Measurements from ENCODE around the gene TAGLN3. TPM values are rescaled to one million over a fixed set of nuclear protein-coding genes. Genes with fewer than 3 reads are reported as not detected.

Gene TAGLN3
- total RNA-seq, 1 donor from 2014 or later, result 151 TPM

- DNase-seq, result peak; percentile 90
Observed at GRCh38 chr3:111978583-111979433, 19.9 kb upstream of the TAGLN3 start, which contains the start of gene ABHD10. Gene ABHD10, plus strand, starts transcription at chr3:111979026. Its CDS starts 36 bp downstream, at chr3:111979062.

GRCh38 chr3:111979434-111980038, 19.2 kb upstream of the TAGLN3 start:
- no peak for DNase-seq

GRCh38 chr3:111980716-111981456, 17.8 kb upstream of the TAGLN3 start:
- no peak for DNase-seq

GRCh38 chr3:111981457-111981763, 17.3 kb upstream of the TAGLN3 start:
- no peak for DNase-seq

- DNase-seq, result no peak
Observed at GRCh38 chr3:111984636-111985298, 14.0 kb upstream of the TAGLN3 start.

GRCh38 chr3:111986800-111987199, 11.9 kb upstream of the TAGLN3 start:
- DNase-seq, result no peak

GRCh38 chr3:111989061-111989678, 9.6 kb upstream of the TAGLN3 start:
- DNase-seq, result no peak

- no peak for DNase-seq
Observed at GRCh38 chr3:111993038-111993437, 5.7 kb upstream of the TAGLN3 start.

- no peak for DNase-seq
Observed at GRCh38 chr3:111999484-112000324, 982 bp downstream of the TAGLN3 start.

- DNase-seq, result no peak
Observed at GRCh38 chr3:112000367-112000771, 1.6 kb downstream of the TAGLN3 start.

- DNase-seq, result no peak
Observed at GRCh38 chr3:112000966-112001365, 2.2 kb downstream of the TAGLN3 start.

GRCh38 chr3:112001526-112001925, 2.8 kb downstream of the TAGLN3 start:
- no peak for DNase-seq

- DNase-seq, result peak; percentile 51
Observed at GRCh38 chr3:112002096-112002971, 3.6 kb downstream of the TAGLN3 start.

GRCh38 chr3:112003321-112004080, 4.8 kb downstream of the TAGLN3 start:
- DNase-seq, result no peak

GRCh38 chr3:112004187-112004586, 5.5 kb downstream of the TAGLN3 start:
- no peak for DNase-seq

- no peak for DNase-seq
Observed at GRCh38 chr3:112004669-112005068, 5.9 kb downstream of the TAGLN3 start.

GRCh38 chr3:112005091-112005672, 6.5 kb downstream of the TAGLN3 start:
- no peak for DNase-seq

- DNase-seq, result no peak
Observed at GRCh38 chr3:112007633-112008032, 8.9 kb downstream of the TAGLN3 start.

GRCh38 chr3:112009670-112010069, 10.9 kb downstream of the TAGLN3 start:
- no peak for DNase-seq

All from occipital lobe (tissue), 2 donors.